ENCODE data around the gene CALR.
A peak's percentile ranks its signal among the peaks of the same experiment; 100 is the strongest.

The CALR gene

GRCh38 chr19:12899891-12900518, 38.4 kb upstream of the CALR start:
- Histone ChIP-seq H3K4me2 (ENCODE audit: low read depth, low read length) (peak overlapping the region; percentile 91), H3K36me3 (replicated peaks; ENCODE audit: insufficient read depth, low read length) (no peaks in the 10 kb centered on the region; the same call in 1 of the 2 replicates)

GRCh38 chr19:12907166-12907565, 31.2 kb upstream of the CALR start:
- TF ChIP-seq EZH2 (optimal IDR thresholded peaks at IDR 0.05; ENCODE audit: low read depth, low read length) (no peak), EZH2phosphoT487 (IDR thresholded peaks at IDR 0.05; ENCODE audit: low read length) (no peak), CTCF (IDR thresholded peaks at IDR 0.05; ENCODE audit: low read length) (no peak)
- H3K9me3 ChIP-seq (replicated peaks; ENCODE audit: insufficient read depth, low read length): no peaks in the 10 kb centered on the region
- no peak overlapping the region for H3K27ac ChIP-seq (ENCODE audit: low read length)
- peaks cover 11% of the 10 kb centered on the region for H3K4me1 ChIP-seq (ENCODE audit: low read length)
- no peak overlapping the region for H3K4me2 ChIP-seq (ENCODE audit: low read depth, low read length)
- no peak for DNase-seq
- H2AFZ ChIP-seq (ENCODE audit: low read length): no peak overlapping the region
- no peak overlapping the region for H3K9ac ChIP-seq (ENCODE audit: low read length)
- H3K27me3 ChIP-seq (replicated peaks; ENCODE audit: insufficient read depth, low read length): no peaks in the 10 kb centered on the region
- no peaks in the 10 kb centered on the region for H4K20me1 ChIP-seq (ENCODE audit: insufficient read depth, low read length)
- no peak overlapping the region for H3K4me3 ChIP-seq (ENCODE audit: low read length)
- H3F3A ChIP-seq (ENCODE audit: insufficient read depth, low read length): peaks cover 11% of the 10 kb centered on the region
- no peaks in the 10 kb centered on the region for H3K9me2 ChIP-seq (replicated peaks; ENCODE audit: insufficient read depth, low read length)
- no peaks in the 10 kb centered on the region for H3K79me2 ChIP-seq (ENCODE audit: low read length)
- no peaks in the 10 kb centered on the region for H3K36me3 ChIP-seq (replicated peaks; ENCODE audit: insufficient read depth, low read length)

More at GRCh38 chr19:12899891-12900518, 38.4 kb upstream of the CALR start:
- Histone ChIP-seq H3F3A (ENCODE audit: insufficient read depth, low read length) (peaks cover 17% of the 10 kb centered on the region), H3K4me3 (ENCODE audit: low read length) (peak overlapping the region; percentile 47), H3K9me2 (replicated peaks; ENCODE audit: insufficient read depth, low read length) (no peaks in the 10 kb centered on the region), H3K4me1 (ENCODE audit: low read length) (peaks cover 17% of the 10 kb centered on the region), H4K20me1 (ENCODE audit: insufficient read depth, low read length) (no peaks in the 10 kb centered on the region), H3K9me3 (replicated peaks; ENCODE audit: insufficient read depth, low read length) (no peaks in the 10 kb centered on the region), H3K27ac (ENCODE audit: low read length) (peak overlapping the region; percentile 89), H3K79me2 (ENCODE audit: low read length) (0 out of 2 replicates have a peak, but pooled peaks cover 4% of the 10 kb centered on the region), H2AFZ (ENCODE audit: low read length) (peak overlapping the region; percentile 21; the same call in 1 of the 2 replicates), H3K9ac (ENCODE audit: low read length) (peak overlapping the region; percentile 43), H3K27me3 (replicated peaks; ENCODE audit: insufficient read depth, low read length) (no peaks in the 10 kb centered on the region)
- peak; percentile 26; the same call in 1 of the 2 replicates for TF ChIP-seq CTCF (IDR thresholded peaks at IDR 0.05; ENCODE audit: low read length)
- TF ChIP-seq EZH2phosphoT487 (IDR thresholded peaks at IDR 0.05; ENCODE audit: low read length): no peak
- no peak for TF ChIP-seq EZH2 (optimal IDR thresholded peaks at IDR 0.05; ENCODE audit: low read depth, low read length)
- peak; percentile 96 for DNase-seq

- TF ChIP-seq CTCF (IDR thresholded peaks at IDR 0.05; ENCODE audit: low read length) (no peak), EZH2phosphoT487 (IDR thresholded peaks at IDR 0.05; ENCODE audit: low read length) (no peak), EZH2 (optimal IDR thresholded peaks at IDR 0.05; ENCODE audit: low read depth, low read length) (no peak)
- peaks cover 25% of the 10 kb centered on the region for H3F3A ChIP-seq (ENCODE audit: insufficient read depth, low read length)
- peak; percentile 38 for DNase-seq
- H3K9ac ChIP-seq (ENCODE audit: low read length): no peak overlapping the region; the same call in 1 of the 2 replicates
- no peaks in the 10 kb centered on the region for H3K9me3 ChIP-seq (replicated peaks; ENCODE audit: insufficient read depth, low read length)
- H3K4me3 ChIP-seq (ENCODE audit: low read length): no peak overlapping the region
- no peaks in the 10 kb centered on the region for H4K20me1 ChIP-seq (ENCODE audit: insufficient read depth, low read length)
- H3K27ac ChIP-seq (ENCODE audit: low read length): peak overlapping the region; percentile 38; the same call in 1 of the 2 replicates
- no peaks in the 10 kb centered on the region for H3K36me3 ChIP-seq (replicated peaks; ENCODE audit: insufficient read depth, low read length)
- 0 out of 2 replicates have a peak overlapping the region, but pooled peaks have one; percentile 8 for H2AFZ ChIP-seq (ENCODE audit: low read length)
- H3K79me2 ChIP-seq (ENCODE audit: low read length): no peaks in the 10 kb centered on the region
- no peaks in the 10 kb centered on the region for H3K9me2 ChIP-seq (replicated peaks; ENCODE audit: insufficient read depth, low read length)
- H3K27me3 ChIP-seq (replicated peaks; ENCODE audit: insufficient read depth, low read length): no peaks in the 10 kb centered on the region
- H3K4me2 ChIP-seq (ENCODE audit: low read depth, low read length): peak overlapping the region; percentile 26; the same call in 1 of the 2 replicates
- peaks cover 35% of the 10 kb centered on the region for H3K4me1 ChIP-seq (ENCODE audit: low read length)
Measured at GRCh38 chr19:12912571-12912970, 25.8 kb upstream of the CALR start.
